Endodermal cell (in vitro differentiated cells): ENCODE data around the gene ENG. TPM values are rescaled to one million over a fixed set of nuclear protein-coding genes. Genes with fewer than 3 reads are reported as not detected.
"Not testable (repeated sequence)": the region's sequence is repeated elsewhere in the genome, so short reads cannot be mapped to it uniquely, and the experiment has no call there.

Source experiments
- DNase-seq: peaks from one replicate; pipeline ENCODE4 v3.0.0-alpha.2; 2017
- H3K27ac ChIP-seq: 2 replicates; pipeline ENCODE4 v1.5.1; 2013; ENCODE audit warnings: mild to moderate bottlenecking, low read depth, low read length, moderate library complexity
- H3K27me3 ChIP-seq: 2 replicates; pipeline ENCODE4 v1.6.1; 2013; ENCODE audit warnings: mild to moderate bottlenecking, low read length, moderate library complexity; ENCODE audit not compliant: insufficient read depth, control insufficient read depth, poor library complexity, severe bottlenecking
- H3K36me3 ChIP-seq: 2 replicates; pipeline ENCODE4 v1.7.0; 2013; ENCODE audit warnings: mild to moderate bottlenecking, low read length, moderate library complexity; ENCODE audit not compliant: control insufficient read depth, insufficient read depth
- H3K4me1 ChIP-seq: one replicate; pipeline ENCODE4 v1.7.0; 2013; ENCODE audit warnings: low read length; ENCODE audit not compliant: control insufficient read depth, insufficient read depth
- H3K4me3 ChIP-seq: 2 replicates; pipeline ENCODE4 v1.5.1; 2013; ENCODE audit warnings: mild to moderate bottlenecking, low read length, moderate library complexity
- H3K9ac ChIP-seq: 2 replicates; pipeline ENCODE4 v1.6.1; 2013; ENCODE audit warnings: mild to moderate bottlenecking, low read length, moderate library complexity; ENCODE audit not compliant: poor library complexity, severe bottlenecking; ENCODE audit errors: extremely low read depth
- H3K9me3 ChIP-seq: 2 replicates; pipeline ENCODE4 v1.6.1; 2013; ENCODE audit warnings: mild to moderate bottlenecking, low read length, moderate library complexity; ENCODE audit not compliant: control insufficient read depth
- H3K27ac Mint-ChIP-seq: 2 replicates; pipeline ENCODE4 v1.8.0; 2020; ENCODE audit warnings: mixed read lengths
- H3K27me3 Mint-ChIP-seq: 2 replicates; pipeline ENCODE4 v1.8.0; 2021; ENCODE audit warnings: mild to moderate bottlenecking, mixed read lengths; ENCODE audit not compliant: insufficient read depth
- H3K36me3 Mint-ChIP-seq: 2 replicates; pipeline ENCODE4 v1.8.0; 2020; ENCODE audit warnings: low read depth, mixed read lengths
- H3K4me1 Mint-ChIP-seq: 2 replicates; pipeline ENCODE4 v1.8.0; 2020; ENCODE audit warnings: mixed read lengths
- H3K4me3 Mint-ChIP-seq: 2 replicates; pipeline ENCODE4 v1.8.0; 2020; ENCODE audit warnings: mild to moderate bottlenecking, moderate library complexity, mixed read lengths
- H3K9me3 Mint-ChIP-seq: 2 replicates; pipeline ENCODE4 v1.8.0; 2020; ENCODE audit warnings: mild to moderate bottlenecking, mixed read lengths
- CTCF ChIP-seq: fragments of 200-600 bp; sonication (generic); conservative IDR thresholded peaks from 2 replicates; pipeline ENCODE4 v1.5.0; 2021; ENCODE audit warnings: antibody characterized with exemption, mild to moderate bottlenecking
- WGBS, 2 experiments: methylation state at CpG; one replicate each; pipeline versions ENCODE4 v1.1.5 to v1.1.7; 2013; ENCODE audit warnings: missing lambda C conversion rate in 2 of 2, mixed read lengths in 1 of 2; ENCODE audit not compliant: insufficient coverage in 1 of 2, insufficient read length in 1 of 2; 5-methylcytosine and 5-hydroxymethylcytosine counted together
- total RNA-seq, 2 donors: library from RNA; stranded (reverse); fragmentation: NEBNext Ultra II Directional in 1 of 2; extraction: Animal tissue kit (Norgen Biotek cat#: 25700) in 1 of 2; gene quantifications; 2 replicates in 1 of 2; 3 replicates in 1 of 2; pipeline ENCODE4 v1.2.1, GENCODE V29; 2021

The ENG gene
- total RNA-seq, 2 donors from 2014 or later, result 2.2 to 2.4 TPM

- Histone ChIP-seq H3K9ac (no peak overlapping the region), H3K4me3 (no peak overlapping the region), H3K27ac (no peak overlapping the region), H3K4me1 (no peaks in the 10 kb centered on the region), H3K9me3 (peaks cover 11% of the 10 kb centered on the region), H3K27me3 (no peaks in the 10 kb centered on the region), H3K36me3 (no peaks in the 10 kb centered on the region)
- no peak for DNase-seq
- H3K4me3 Mint-ChIP-seq, result no peak overlapping the region
- no peaks in the 10 kb centered on the region for H3K4me1 Mint-ChIP-seq
- H3K27me3 Mint-ChIP-seq, result no peaks in the 10 kb centered on the region
- 91% methylated on average over 6 of the region's 6 CpGs for WGBS, 2 experiments
- no peak for TF ChIP-seq CTCF
- no peak overlapping the region for H3K27ac Mint-ChIP-seq
- peaks cover 16% of the 10 kb centered on the region for H3K9me3 Mint-ChIP-seq
- no peaks in the 10 kb centered on the region for H3K36me3 Mint-ChIP-seq
Observed at GRCh38 chr9:127847178-127847510, 7.3 kb downstream of the ENG start.

GRCh38 chr9:127846443-127847177 lies 7.8 kb downstream of the ENG start:
- TF ChIP-seq CTCF, result no peak
- Mint-ChIP-seq H3K27me3 (no peaks in the 10 kb centered on the region), H3K36me3 (no peaks in the 10 kb centered on the region), H3K27ac (no peak overlapping the region), H3K4me1 (no peaks in the 10 kb centered on the region), H3K4me3 (no peak overlapping the region), H3K9me3 (peaks cover 16% of the 10 kb centered on the region)
- no peak for DNase-seq
- Histone ChIP-seq H3K36me3 (no peaks in the 10 kb centered on the region), H3K27me3 (no peaks in the 10 kb centered on the region), H3K27ac (no peak overlapping the region), H3K4me1 (no peaks in the 10 kb centered on the region), H3K4me3 (no peak overlapping the region), H3K9ac (no peak overlapping the region), H3K9me3 (peaks cover 11% of the 10 kb centered on the region)
- WGBS, 2 experiments, result 90 to 92% methylated on average over 15 to 18 of the region's 18 CpGs

- not testable (repeated sequence) for H3K27me3 ChIP-seq, H3K4me1 Mint-ChIP-seq, H3K4me3 ChIP-seq, H3K9ac ChIP-seq, H3K4me3 Mint-ChIP-seq, H3K4me1 ChIP-seq, DNase-seq, H3K27ac Mint-ChIP-seq, H3K27ac ChIP-seq, H3K36me3 Mint-ChIP-seq, H3K36me3 ChIP-seq, H3K27me3 Mint-ChIP-seq
- WGBS, 2 experiments, result 93 to 96% methylated on average over 4 of the region's 4 CpGs
- H3K9me3 ChIP-seq, result peaks cover 11% of the 10 kb centered on the region
- H3K9me3 Mint-ChIP-seq, result peaks cover 16% of the 10 kb centered on the region
Observed at GRCh38 chr9:127845619-127846018, 8.8 kb downstream of the ENG start.
